ENCODE data around the gene MAGEB17. TPM values are rescaled to one million over a fixed set of nuclear protein-coding genes. Genes with fewer than 3 reads are reported as not detected.

MAGEB17 gene
- total and polyA plus RNA-seq, 2 of the 8 experiments (the other 6 are each of a cell fraction or from before 2014, with no cell fraction given) = 0.48 to 1.1 TPM

DNA sequence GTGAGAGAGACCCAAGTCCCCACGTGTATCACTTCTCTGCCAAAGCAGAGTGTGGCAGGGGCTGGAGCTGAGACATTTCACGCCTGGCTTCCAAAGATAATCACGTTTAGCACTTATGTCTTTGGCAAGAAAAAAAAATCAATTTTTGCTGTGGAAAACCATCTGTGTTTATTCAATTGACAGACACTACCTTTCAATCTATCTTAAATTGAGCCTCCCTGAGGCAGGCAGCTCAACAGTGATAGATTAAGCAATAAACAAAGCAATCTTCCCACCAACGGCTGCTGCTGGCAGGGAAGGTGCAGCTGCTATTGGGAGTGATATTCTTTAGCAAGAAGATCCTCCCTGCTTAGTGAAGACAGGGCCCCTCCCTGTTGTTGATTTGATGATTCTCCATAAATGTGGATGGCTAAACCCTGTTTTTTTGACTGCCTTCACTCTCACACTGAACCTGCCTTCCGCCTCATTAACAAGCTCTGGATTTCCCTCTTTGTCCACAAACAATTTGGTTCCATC is 11.6 kb upstream of the MAGEB17 start (continued):
- no peak for TF ChIP-seq RNF2 (IDR thresholded peaks at IDR 0.05; ENCODE audit: borderline replicate concordance, low read depth, low read length, missing control alignments, poor library complexity, severe bottlenecking)
- no peak for TF ChIP-seq TAF7 (optimal IDR thresholded peaks at IDR 0.05; ENCODE audit: borderline replicate concordance, low read depth, low read length)
- TF ChIP-seq RXRA (IDR thresholded peaks at IDR 0.05; ENCODE audit: insufficient read depth, low read depth, low read length) = no peak
- TF ChIP-seq EP300 (IDR thresholded peaks at IDR 0.05; ENCODE audit: borderline replicate concordance in 1 of 2, low read depth in 2 of 2, low read length in 2 of 2) = no peak
